Thyroid gland (tissue), 4 donors: Measurements from ENCODE around the gene XRN2.

Experiments
- POLR2A ChIP-seq, 2 donors: fragments of 450-650 bp; IDR thresholded peaks; one replicate each; pipeline ENCODE4 v1.6.1; 2017; ENCODE audit warnings: antibody characterized with exemption in 2 of 2, mild to moderate bottlenecking in 2 of 2, moderate library complexity in 1 of 2
- TF ChIP-seq, protein P1 (sequence below), 6 experiments: fragments of 200-600 bp in 3 of 6; fragments of 450-650 bp in 3 of 6; sonication (generic) in 3 of 6; IDR thresholded peaks; one replicate each; pipeline ENCODE4 v1.5.1; 2016 to 2019; ENCODE audit warnings: antibody characterized with exemption in 6 of 6, mild to moderate bottlenecking in 2 of 6, inconsistent platforms in 1 of 6, moderate library complexity in 1 of 6

DNA sequence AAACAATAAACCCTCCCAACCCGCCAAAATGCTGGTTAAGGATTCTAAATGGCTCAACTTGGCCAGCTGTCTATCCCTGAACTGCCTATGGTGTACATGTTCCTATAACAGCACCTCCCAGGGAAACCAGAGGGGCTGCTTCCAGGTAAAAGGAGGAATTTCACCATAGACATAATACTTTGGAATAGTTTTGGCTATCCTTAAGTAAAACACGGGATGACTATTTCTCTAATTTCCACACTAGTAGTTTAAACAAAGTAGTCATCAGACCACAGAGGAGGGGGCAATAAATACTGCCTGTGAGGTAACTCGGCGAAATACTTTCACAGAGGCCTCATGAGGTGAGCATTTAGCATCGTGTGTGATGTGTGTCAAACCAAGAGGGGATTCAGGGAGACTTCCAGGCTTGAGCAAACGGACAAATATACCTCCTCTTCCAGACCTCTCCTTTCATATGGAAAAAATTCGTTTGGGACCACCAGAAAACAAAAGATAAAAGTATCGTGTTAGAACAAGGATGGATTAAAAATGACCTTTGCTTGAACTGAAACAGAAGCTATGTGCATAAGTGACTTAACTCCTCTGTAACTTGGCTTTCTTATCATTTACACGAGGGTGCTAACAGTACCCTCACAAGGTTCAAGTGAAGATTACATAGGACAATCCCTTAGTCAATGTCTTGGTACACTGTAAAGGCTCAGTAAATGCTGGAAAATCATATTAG, 1.0 kb upstream of the XRN2 start:
- TF ChIP-seq, protein P1, sequence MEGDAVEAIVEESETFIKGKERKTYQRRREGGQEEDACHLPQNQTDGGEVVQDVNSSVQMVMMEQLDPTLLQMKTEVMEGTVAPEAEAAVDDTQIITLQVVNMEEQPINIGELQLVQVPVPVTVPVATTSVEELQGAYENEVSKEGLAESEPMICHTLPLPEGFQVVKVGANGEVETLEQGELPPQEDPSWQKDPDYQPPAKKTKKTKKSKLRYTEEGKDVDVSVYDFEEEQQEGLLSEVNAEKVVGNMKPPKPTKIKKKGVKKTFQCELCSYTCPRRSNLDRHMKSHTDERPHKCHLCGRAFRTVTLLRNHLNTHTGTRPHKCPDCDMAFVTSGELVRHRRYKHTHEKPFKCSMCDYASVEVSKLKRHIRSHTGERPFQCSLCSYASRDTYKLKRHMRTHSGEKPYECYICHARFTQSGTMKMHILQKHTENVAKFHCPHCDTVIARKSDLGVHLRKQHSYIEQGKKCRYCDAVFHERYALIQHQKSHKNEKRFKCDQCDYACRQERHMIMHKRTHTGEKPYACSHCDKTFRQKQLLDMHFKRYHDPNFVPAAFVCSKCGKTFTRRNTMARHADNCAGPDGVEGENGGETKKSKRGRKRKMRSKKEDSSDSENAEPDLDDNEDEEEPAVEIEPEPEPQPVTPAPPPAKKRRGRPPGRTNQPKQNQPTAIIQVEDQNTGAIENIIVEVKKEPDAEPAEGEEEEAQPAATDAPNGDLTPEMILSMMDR (IDR thresholded peaks at IDR 0.05), result no peak
- no peak for TF ChIP-seq POLR2A (IDR thresholded peaks at IDR 0.05)
